GM12875 (cell line): Measurements from ENCODE around the gene ANKFN1.

Experiments
- H3K4me3 ChIP-seq: one replicate; pipeline ENCODE4 v1.5.1; 2011; ENCODE audit warnings: low read depth, low read length, control low read depth
- CTCF ChIP-seq: IDR thresholded peaks from 2 replicates; pipeline ENCODE4 v1.5.1; 2011; ENCODE audit warnings: low read depth, mild to moderate bottlenecking, control low read depth, inconsistent platforms, low read length, moderate library complexity, borderline replicate concordance; ENCODE audit not compliant: insufficient read depth

ANKFN1 gene

GRCh38 chr17:56206351-56206750 is 53.1 kb downstream of the ANKFN1 start:
- TF ChIP-seq CTCF = no peak
- no peak overlapping the region for H3K4me3 ChIP-seq

DNA sequence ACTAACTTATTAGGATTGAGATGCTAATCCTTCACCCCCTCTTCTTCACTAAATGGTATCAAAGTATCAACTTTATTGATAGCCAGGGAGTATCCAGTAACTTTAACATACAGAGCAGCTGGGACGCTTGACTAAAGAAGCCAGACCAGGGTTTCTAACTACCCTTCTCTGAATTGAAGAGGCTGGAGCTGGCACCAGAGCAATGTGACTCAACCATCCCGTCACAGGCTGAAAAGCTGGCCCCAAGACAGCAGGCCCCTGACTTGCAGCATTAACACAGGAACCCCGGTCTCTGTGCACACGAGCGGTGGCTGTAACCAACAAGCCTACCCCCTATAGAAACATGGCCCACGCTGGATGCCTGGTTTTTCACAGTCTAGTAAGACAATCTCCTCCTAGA is 59.8 kb downstream of the ANKFN1 start:
- H3K4me3 ChIP-seq = no peak overlapping the region
- TF ChIP-seq CTCF = no peak

DNA sequence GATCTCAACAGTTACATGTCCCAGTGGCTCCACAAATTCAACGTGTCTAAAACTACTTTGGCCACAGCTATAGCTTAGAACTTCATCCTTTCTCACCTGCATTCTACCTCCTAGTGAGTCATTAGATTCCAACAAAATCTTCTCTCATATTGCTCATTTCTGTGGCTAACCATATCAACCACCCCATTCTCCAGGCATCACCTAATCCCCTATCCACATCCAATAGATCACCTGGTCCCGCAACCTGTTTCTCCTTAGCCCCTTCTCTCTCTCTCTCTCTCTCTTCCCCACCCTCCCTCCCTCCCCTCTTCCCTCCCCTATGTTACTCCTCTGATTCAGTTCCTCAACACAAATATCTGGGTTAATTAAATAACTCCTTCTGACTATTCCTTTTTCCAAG is 64.6 kb downstream of the ANKFN1 start:
- H3K4me3 ChIP-seq = no peak overlapping the region
- TF ChIP-seq CTCF = no peak

DNA sequence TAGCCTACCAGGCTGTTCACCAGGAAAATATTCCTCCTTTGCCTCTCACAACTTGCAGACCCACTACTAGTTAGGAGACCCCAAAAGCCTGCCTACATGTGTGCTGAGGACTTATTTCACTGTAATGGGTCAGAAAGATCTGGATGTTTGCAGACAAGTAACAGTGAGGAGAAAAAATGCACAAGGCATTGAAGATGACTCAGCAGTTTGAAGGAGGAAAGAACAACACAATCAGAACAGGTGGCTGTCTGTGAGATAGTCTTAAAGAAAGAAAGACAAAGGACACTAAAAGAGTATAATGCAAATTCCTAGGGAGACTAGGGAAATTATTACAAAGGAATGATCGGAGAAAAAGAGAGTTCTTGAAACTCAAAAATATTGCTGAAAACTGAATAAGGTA is 69.0 kb downstream of the ANKFN1 start:
- no peak overlapping the region for H3K4me3 ChIP-seq
- no peak for TF ChIP-seq CTCF

DNA sequence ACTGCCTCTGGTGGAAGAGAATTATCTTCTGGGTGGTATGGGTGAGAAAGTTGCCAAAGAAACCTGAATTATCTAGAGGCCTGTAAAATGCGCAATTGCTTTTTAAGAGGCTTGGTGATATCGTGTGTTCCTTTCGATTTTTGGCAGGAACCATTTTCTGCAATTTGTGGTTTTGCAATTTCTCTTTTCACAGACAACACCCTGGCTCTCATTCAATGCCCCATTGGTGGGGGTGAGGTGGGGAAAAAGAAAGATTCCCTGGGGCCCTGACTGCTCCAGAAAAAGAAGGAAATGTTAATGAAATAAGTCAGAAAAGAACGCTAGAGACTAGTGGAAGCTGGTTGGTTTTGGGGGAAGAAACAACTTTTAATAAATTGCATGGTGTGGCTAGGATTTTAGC is 77.4 kb downstream of the ANKFN1 start:
- no peak overlapping the region for H3K4me3 ChIP-seq
- no peak for TF ChIP-seq CTCF

GRCh38 chr17:56231252-56231651 is 78.0 kb downstream of the ANKFN1 start:
- TF ChIP-seq CTCF = no peak
- H3K4me3 ChIP-seq = no peak overlapping the region

GRCh38 chr17:56231693-56232092 is 78.4 kb downstream of the ANKFN1 start:
- no peak for TF ChIP-seq CTCF
- no peak overlapping the region for H3K4me3 ChIP-seq
